Mucosa of gallbladder (tissue), 1 donor: ENCODE data around the gene CSNK1E. TPM values are rescaled to one million over a fixed set of nuclear protein-coding genes. Genes with fewer than 3 reads are reported as not detected.

Source experiments
- DNase-seq: peaks from one replicate; pipeline ENCODE4 v3.0.0-alpha.2; 2020; ENCODE audit warnings: low spot score
- total RNA-seq: library from RNA; stranded (reverse); gene quantifications from one replicate; pipeline ENCODE4 v1.2.1, GENCODE V29; 2021
- donor health status: DM: no; HTN: no; CAD: no.

CSNK1E gene
- total RNA-seq, 1 donor from 2014 or later: 131 TPM

DNA sequence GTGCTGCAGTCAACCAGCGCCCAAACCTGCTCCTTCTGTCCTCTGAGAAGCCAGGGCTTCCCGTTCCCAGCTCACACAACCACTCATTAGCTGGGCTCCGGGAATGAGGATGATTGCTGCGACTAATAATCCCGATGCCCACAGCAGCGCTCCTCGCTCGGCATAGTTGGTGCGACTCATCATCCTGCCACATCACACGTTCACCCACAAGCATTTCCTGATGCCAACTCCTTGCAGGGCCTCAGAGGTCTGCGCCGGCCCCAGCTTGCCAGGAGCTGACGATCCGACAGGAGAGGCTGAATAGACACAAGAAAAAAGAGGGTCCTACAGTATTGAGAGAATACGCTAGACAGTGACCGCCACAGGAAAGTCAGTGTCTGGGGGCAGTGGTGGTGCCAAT, 10.6 kb upstream of the CSNK1E start:
- no peak for DNase-seq

DNA sequence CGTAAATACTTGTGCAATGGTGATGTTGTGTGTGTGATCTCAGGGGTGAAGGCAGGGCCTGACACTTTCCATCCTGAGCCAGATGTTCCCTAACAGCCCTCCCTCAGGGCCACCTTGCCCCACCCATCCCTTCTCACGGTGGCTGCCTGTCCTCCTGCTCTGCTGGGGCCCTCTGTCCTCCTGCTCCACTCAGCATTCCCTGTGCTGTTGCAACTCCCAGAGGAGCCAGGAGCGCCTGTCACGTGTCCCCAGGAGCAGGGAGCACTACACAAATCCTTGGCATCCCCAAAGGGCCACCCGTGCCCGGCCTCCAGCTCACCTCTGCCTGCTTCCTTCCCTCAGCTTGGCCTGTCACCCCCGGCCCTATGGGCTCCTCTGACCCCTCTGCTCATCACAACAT, 10.2 kb upstream of the CSNK1E start:
- DNase-seq: no peak

DNA sequence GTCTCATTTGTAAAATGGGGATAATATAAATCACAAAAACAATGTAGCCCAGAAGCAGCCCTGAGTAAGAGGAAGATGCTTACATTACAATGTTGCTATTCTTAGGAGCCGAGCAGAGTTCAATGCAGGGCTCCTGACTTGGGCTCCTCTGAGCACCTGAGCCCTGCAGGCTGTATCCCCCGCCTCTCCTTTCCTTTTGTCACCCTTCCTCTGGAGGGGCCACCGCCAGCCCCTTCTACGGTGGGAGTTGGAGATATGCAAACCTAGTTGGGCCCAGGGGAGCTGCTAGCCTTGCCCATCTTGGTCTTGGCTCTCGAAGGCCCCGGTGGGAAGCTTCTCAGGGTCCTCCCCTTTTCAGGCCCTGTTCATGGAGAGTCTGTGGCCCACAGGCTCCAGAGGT, 8.4 kb upstream of the CSNK1E start:
- no peak for DNase-seq

DNA sequence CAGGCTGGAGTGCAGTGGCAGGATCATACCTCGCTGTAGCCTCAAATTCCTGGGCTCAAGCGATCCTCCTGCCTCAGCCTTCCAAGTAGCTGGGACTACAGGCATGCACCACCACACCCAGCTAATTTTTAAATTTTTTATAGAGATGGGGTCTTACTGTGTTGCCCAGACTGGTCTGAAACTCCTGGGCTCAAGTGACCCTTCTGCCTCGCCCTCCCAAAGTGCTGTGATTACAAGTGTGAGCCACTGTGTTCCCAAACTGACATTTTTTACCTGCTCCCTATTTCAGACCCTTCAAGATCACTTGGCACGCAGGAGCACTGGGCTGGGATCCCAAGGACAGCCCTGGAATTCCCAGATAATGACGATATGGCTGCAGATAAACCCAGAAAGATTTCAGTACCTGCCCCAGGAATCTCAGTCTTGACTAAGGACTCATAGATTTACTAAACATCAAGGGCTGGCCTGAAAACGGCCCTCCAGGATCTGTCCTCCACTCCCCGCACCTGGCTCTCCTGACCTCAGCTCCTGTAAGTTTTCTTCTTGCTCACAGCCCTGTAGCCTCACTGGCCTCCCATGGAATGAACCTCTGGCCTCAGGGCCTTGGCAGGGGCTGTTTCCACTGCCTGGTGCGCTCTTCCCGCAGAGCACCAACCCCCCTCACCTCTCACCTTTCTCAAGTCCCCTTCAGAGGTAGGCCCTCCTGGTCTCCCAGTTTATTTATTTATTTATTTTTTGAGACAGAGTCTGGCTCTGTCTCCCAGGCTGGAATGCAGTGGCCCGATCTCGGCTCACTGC, 3.6 kb upstream of the CSNK1E start:
- DNase-seq: no peak

DNA sequence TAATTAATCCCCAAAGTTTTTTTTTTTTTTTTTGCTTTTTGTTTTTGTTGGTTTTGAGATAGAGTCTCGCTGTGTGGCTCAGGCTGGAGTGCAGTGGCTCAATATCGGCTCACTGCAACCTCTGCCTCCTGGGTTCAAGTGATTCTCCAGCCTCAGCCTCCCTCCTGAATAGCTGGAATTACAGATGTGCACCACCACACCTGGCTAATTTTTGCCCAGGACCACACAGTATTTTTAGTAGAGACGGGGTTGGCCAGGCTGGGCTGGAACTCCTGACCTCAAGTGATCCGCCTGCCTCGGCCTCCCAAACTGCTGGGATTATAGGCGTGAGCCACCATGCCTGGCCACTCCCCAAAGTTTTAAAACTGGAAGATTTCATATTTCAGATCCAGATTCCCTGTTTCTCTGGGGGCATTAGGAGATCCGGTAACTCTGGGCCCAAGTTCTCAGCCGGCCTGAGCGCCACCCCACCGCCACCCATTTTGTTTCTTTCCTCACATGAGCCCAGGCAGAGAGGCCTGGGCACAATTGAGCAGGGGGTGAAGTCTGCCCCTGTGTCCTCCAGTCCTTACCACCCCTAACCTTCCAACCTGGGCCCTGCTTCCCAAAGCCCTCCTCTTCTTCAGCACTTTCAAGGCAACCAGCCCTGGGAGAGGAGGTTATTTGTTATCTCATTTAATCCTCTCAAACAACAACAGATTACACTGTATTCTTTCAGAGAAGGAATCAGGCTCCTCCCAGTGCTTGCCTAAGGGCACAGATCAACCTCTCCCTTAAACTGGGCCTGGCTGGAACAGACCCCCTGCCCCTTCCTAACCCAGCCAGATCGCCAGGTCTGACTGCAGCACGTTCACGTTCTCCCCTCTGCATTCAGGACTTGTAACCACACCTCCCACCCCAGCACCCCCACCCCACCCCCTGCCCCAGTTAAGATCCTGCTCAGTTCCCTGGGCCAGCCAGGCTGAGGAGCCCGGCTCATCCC, 1.9 kb upstream of the CSNK1E start:
- no peak for DNase-seq

DNA sequence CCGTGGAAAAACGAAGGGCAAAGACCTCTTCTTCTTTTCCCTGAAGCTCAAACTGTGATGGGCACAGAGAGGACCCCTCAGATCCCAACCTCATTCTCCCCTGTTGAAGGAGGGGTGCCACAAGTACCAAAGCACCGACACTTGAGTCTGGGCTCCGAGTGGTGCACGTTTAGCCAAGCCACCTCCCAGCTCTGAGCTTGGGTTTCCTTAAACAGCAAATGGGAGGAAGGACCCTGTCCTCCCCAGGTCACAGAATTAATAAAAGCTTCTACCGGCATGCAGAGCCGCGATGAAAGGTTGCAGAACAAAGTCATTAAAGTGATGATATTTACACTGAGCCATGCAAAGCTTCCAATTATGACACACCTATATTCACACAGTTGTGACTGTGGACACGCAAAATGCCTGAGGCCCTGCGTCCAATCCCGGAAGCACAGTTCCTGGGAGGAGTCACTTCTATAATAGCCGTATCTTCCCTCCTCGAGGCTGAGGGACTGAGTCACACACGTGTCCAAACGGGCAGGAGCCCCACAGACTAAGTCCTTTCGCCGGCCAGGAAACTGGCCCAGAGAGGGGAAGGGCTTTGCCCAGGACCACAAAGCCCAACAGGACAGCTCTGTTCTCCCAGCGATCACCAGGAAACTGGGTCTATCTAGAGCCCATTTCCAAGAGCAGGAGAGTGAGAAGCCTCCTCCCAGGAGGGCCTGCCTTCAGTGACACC, 922 bp upstream of the CSNK1E start:
- peak; percentile 68 for DNase-seq

DNA sequence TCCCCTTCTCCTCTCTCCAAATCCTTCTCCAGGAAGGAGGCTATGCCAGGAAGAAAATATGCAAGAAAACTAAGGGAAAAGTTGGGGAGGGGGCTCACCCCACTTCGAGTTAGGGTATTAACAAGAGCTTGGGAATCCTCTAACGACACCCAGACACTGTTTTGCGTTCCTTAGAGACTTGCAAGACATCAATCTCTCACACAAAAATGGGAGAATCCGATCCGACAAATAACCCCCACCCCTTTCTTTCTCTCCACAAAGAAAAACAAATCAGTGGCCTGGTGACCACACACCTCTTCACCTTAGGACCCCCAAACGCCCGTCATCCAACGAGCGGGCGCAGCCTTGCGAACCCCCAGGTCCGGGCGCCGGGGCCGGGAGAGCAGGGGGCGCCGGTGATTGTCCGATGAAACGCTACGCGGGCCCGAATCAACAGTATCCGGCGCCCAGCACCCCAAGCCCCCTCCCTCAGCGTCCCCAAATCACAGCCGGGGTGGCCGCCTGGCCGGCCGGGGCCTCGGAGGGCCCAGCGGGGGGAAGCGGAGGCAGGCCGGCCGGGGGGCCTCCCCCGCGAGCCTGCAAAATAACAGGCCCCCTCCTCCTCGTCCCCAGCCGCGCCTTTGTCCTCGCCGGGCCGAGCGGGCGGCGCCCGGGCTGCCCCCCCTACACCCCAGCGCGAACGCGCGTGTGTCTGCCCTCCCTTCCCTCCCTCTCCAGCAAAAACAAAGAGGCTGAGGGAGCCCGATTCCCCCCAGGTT, 690 bp downstream of the CSNK1E start:
- DNase-seq: peak; percentile 56

DNA sequence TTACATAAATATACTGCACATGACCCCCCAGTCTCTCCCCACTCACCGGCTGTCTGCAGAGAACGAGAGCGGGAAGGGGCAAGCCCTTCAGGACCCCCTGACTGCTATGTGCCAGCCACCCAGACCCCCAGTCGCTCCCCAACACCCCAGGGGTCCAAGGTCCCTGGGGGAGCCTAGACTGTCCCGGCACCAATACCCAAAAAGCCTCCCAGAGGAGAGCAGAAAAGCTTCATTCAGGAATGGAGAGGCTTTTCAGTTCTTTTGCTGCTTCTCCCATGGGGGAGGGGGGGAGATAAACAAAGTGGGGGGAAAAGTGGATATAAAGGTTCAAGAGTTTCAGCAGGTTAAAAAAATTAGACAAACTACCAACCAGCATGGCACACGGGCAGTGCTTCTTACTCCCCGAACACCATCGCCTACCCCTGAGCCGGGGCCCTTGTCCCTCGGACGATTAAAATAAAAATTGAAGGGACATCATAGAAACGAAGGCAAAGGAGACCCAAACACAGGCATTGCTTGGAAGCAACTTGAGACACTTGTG, 1.3 kb downstream of the CSNK1E start:
- DNase-seq: no peak

DNA sequence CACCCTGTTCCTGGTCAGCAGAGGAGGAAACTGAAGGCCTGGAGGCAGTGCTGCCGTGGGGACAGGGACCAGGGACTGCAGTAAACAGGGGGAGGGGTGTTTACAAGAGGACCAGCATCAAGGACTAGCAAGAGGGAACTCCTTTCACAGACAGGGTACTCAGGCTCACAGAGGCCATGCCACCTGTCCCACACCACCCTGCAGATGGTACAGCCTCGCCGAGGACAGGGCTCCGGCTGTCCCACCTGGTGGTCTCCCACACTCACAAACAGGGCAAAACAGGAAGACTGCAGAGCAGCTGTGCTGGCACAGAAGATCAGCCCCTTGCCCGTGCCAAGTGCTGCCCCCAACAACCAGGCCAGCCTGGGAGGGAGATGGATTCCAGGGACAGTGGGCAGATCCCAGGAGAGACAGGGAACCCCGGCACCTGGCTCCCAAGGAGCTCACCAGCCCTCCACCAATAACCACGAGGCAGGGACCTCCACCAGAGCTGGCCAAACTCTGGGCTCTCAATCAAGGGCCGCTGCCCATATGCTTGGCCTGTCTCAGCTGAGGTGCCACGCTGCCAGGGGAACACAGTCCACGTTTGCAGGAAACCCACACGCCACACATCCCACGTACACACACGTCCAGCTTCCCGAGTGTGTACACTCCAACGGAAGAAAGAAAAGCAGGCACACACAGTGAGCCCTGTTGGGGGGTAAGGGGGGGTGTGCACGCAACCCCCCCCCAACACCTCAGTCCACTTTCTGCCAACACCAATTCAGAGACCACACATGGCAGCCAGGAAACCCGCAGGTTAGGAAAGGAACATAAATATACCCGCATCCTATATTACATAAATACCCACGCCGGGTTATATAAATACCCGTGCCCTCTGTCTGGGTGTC, 2.1 kb downstream of the CSNK1E start:
- DNase-seq: no peak

DNA sequence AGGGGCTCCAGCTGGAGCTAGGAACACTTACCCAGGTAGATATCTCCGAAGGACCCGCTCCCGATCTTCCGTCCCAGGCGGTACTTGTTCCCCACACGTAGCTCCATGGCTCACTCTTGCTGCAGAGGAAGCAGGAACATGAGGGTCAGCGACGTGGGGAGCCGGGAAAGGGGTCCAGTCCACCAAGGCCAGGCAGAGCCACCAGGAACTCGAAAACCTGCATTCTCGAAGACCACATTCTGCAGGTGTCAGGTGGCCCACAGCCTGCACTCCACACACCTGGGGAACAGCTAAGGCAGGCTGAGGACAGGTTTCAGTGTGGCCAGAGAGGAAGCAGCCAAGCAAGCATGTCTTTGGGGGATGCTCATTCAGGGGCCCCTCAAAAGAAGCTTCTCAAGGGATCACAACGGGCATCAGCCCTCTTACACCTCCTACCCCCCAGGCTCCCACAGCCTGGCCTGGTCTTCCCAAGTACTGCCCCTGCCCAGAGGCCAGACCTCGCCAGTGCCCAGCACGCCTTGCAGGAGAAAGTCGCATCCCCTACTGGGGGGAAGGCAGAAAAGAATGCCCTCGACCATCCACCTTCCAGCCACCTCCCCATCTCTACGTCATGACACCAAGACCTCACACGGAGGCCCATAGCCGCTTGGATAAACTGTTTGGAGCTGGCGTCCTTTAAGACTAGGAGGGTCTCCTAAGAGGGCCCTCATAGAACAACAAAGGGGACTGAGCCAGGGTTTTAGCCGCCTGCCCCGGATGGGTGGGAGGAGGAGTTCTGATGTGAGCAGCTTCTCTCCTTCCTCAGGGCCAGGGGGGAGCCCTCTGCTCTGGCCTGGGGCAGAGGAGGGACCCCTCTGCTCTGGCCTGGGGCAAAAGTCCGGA, 2.9 kb downstream of the CSNK1E start:
- DNase-seq: no peak

DNA sequence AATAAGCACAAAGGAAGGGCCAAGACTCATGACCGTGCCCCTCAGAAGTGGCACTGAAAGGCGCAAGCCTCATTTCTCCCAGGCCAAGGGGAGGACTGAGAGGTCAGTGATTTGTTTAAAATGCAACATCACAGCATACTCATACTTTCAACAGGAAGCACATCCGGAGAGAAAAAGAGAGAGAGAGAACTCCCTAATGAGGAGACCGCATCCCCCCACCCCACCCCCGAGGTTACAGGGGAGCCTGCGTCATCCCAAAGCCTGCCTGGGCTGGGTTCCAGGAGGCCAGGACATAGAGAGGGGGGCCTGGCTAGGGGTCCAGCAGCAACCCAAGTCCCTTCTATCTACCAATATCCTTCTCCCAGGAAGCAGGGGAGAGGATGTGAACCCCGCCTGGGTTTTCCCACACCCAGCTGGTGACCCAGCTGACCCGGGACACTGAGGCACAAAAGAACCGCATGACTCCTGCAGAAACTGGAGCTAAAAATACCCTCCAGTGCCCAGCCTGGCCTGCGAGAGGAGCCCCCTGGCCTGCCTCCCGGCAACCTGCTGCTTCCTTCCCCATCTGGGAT, 3.8 kb downstream of the CSNK1E start:
- DNase-seq: peak; percentile 57

DNA sequence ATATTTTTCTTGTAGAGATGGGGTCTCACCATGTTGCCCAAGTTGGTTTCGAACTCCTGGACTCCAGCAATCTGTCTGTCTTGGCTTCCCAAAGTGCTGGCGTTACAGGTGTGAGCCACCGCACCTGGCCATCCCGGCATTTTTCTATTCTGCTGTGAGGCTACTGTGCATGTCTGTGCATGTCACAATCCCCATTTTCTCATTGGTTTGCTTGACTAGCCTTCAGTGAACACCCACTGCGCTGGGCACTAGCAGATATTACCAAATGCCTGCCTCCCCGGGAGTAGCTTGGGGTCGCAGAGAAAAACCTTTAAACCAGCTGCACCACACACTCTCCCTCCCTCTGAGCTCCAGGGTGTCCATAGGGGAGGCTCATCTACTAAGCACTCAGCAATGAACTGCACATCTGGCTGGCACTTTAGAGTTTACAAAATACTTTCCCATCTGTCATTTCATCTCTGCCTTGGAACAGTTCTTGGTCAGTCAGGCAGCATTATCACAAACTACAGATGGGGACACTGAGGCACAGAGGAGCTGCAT, 4.9 kb downstream of the CSNK1E start:
- no peak for DNase-seq

DNA sequence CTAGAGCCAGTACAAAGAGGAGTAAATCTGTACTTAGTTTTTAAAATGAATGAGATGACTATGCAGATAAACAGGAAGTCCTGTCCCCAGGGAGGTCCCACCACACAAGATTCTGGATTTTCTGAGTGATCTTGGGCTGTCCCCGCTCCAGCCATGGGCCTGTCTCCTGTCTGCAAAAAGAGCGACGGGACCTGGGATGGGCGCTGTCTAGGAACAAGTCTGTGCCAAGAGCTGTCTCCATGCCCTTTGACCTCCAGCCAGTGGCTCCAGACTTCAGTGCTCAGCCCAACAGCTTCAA, 6.0 kb downstream of the CSNK1E start:
- DNase-seq: no peak

DNA sequence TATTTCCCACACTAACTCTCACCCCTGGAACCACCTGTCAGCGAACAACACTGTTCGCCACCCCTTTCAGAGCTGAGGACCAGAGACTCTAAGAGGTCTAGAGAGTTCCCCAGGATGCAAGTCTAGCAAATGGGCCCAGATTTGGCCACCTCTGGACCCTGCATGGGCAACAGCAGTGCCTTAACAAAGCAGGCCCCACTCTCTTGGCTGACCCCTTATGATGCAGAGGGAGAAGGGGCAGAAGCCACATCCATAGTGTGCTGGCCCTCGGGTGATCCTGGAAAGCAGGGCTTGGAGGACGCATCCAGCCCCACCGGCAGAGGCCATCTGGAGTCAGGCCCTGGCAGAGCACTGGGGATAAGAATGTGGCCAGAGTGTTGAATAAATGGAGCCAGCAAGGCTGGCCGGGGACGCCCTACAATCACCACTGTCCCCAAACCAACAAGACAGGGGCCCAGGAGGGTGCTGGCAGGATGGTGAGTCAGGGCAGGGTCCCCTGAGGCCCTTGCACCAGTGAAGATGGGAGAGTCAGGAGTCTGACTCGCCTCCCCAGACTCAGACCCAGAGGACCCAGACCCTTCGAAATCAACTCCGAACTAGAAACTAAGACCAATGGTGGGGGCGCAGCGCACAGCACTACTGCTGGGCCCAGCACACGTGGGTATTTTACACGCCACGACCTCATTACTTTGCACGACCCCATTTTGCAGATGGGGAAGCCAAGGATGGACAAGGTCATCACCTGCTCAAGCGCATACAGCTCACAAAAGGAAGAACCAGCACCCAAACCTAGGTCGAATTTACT, 6.5 kb downstream of the CSNK1E start:
- DNase-seq: no peak

DNA sequence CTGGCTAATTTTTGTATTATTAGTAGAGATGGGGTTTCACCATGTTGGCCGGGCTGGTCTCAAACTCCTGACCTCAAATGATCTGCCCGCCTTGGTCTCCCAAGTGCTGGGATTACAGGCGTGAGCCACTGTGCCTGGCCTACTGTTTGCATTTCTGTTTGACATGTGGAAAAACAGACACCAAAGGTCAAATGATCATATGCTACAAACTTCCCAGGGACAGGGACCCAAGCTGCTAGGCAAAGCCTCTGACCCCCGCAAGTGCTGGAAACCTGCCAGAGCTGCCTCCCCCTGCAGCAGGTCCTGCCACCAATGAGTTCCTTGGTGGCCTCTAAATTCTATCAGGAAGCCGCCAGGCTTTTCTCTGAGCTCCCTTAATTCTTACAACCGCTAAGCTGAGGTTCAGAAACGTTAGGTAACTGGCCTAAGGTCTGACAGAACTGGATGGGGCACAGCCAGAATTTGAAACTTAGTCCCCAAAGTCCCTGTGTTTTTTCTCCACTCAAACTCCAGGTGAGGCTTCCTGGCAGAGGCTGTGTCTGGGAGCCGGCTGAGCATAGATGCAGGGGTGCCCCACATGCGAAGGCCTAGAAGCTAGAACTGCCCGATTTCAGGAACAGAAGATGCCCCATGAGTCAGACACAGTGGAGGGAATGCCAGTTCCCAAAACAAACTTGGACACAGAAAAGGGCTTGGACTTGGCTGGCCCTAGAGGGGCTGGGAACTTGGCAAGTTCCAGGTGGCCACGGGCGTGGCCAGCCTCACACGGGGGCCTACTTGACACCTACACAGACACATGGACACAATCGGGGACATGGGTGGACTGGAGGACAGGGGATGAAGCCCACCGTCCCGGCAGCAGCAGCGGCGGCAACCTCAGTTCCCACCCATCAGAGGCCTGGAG, 7.4 kb downstream of the CSNK1E start:
- no peak for DNase-seq

DNA sequence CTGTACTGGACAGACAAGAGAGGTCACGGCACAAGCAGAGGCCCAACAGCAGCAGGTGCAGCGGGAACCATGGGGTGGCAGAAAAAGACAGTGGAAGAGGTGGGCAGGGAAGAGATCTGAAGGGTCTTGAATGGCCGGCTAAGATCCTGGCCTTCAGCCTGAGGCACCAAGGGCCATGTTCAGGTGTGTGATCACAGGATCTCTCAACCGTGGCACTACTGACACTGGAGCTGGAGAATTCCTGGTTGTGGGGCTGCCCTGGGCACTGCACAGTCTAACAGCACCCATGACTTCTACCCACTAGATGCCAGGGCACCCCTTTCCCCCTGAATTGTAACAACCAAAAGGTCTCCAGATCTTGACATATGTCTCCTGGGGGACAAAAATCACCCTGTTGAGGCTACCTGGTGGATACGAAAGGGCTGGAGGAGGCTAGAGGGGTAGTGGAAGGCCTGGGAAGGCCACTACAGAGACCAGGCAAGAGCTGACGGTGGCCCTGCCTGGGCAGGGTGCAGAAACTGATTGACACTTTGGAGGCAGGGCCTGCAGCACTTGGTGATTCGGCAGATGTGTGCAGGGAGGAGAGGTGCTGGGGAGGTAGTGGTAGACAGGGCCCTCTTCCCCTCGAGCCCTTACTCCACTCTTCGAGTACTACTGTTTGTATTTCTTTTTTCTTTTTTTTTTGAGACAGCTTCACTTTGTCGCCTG, 8.3 kb downstream of the CSNK1E start:
- DNase-seq: no peak
